ENCODE data around the gene MBTPS1. TPM values are rescaled to one million over a fixed set of nuclear protein-coding genes. Genes with fewer than 3 reads are reported as not detected.

The MBTPS1 gene
- total RNA-seq, 1 donor from 2014 or later, result 88.7 TPM

DNA sequence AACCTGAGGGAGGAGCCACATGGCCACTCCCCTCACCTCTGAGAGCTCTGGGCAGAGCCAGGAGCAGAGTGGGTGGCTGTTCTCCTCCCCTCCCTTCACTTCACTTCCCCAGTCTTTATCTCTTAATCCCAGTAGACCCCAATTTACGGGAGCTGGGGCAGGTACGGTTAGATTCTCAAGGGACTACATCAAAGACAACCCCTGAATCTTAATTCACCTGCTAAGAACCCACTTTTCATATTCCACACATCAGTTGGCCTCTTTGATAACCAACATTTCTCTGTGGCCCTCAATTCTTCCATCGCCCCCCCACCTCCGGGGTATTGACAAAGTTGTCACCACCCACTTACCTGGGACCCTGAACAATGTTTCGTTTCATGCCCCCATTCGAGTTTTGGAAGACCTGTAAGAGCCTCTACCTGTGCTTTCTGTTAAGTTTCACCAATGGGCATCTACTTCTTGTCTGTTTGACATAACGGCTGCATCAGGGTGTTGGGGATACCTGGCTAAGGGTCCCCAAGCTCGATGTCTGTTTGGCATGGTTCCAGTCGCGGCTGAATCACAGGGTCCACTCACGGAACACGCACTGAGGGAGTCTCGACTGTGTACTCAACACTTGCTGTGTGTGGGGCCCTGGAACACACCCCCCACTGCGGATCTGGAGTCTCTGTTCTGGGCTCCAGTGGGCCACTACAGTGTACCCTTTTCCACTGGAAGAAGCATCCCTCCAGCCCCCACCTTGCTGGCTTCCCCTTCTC lies 102.0 kb downstream of the MBTPS1 start:
- TF ChIP-seq, protein P1, sequence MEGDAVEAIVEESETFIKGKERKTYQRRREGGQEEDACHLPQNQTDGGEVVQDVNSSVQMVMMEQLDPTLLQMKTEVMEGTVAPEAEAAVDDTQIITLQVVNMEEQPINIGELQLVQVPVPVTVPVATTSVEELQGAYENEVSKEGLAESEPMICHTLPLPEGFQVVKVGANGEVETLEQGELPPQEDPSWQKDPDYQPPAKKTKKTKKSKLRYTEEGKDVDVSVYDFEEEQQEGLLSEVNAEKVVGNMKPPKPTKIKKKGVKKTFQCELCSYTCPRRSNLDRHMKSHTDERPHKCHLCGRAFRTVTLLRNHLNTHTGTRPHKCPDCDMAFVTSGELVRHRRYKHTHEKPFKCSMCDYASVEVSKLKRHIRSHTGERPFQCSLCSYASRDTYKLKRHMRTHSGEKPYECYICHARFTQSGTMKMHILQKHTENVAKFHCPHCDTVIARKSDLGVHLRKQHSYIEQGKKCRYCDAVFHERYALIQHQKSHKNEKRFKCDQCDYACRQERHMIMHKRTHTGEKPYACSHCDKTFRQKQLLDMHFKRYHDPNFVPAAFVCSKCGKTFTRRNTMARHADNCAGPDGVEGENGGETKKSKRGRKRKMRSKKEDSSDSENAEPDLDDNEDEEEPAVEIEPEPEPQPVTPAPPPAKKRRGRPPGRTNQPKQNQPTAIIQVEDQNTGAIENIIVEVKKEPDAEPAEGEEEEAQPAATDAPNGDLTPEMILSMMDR (IDR thresholded peaks at IDR 0.05), result no peak
- Mint-ChIP-seq H3K27ac (ENCODE audit: unreplicated experiment) (no peak overlapping the region), H3K9me3 (ENCODE audit: low read depth) (peaks cover 11% of the 10 kb centered on the region), H3K27me3 (ENCODE audit: low read depth) (peaks cover 8% of the 10 kb centered on the region), H3K36me3 (ENCODE audit: low read depth) (peaks cover 4% of the 10 kb centered on the region), H3K4me3 (ENCODE audit: unreplicated experiment) (no peak overlapping the region), H3K4me1 (ENCODE audit: low read depth) (no peaks in the 10 kb centered on the region)
- DNase-seq (ENCODE audit: low spot score), result no peak

DNA sequence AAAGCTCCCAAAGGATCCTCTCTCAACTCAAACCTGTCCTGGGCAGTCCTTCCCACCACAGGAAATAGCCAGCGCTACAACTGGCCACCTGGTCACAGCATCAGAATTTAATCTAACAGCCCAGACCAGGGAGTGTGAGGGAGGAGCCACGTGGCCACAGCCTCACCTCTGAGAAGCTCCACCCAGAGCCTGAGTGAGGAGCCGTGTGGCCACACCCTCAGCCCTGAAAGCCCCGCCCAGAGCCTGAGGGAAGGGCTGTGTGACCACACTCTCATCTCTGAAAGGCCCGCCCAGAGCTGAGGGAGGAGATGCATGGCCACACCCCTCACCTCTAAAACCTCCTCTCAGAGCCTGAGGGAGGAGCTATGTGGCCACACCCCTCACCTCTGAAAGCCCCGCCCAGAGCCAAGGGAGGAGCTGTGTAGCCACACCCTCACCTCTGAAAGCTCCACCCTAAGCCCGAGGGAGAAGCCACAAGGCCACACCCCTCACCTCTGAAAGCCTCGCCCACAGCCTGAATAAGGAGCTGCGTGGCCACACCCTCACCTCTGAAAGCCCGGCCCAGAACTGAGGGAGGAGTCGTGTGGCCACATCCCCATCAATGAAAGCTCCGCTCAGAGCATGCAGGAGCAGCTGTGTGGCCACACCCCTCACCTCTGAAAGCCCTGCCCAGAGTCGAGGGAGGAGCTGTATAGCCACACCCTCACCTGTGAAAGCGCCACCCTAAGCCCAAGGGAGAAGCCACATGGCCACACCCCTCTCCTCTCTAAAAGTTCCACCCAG lies 102.8 kb downstream of the MBTPS1 start:
- H3K27me3 Mint-ChIP-seq (ENCODE audit: low read depth), result peaks cover 6% of the 10 kb centered on the region
- peaks cover 9% of the 10 kb centered on the region for H3K9me3 Mint-ChIP-seq (ENCODE audit: low read depth)
- DNase-seq (ENCODE audit: low spot score), result no peak
- no peak overlapping the region for H3K4me3 Mint-ChIP-seq (ENCODE audit: unreplicated experiment)
- TF ChIP-seq, protein P1 (IDR thresholded peaks at IDR 0.05), result no peak
- peaks cover 2% of the 10 kb centered on the region for H3K36me3 Mint-ChIP-seq (ENCODE audit: low read depth)
- no peak overlapping the region for H3K27ac Mint-ChIP-seq (ENCODE audit: unreplicated experiment)
- no peaks in the 10 kb centered on the region for H3K4me1 Mint-ChIP-seq (ENCODE audit: low read depth)

DNA sequence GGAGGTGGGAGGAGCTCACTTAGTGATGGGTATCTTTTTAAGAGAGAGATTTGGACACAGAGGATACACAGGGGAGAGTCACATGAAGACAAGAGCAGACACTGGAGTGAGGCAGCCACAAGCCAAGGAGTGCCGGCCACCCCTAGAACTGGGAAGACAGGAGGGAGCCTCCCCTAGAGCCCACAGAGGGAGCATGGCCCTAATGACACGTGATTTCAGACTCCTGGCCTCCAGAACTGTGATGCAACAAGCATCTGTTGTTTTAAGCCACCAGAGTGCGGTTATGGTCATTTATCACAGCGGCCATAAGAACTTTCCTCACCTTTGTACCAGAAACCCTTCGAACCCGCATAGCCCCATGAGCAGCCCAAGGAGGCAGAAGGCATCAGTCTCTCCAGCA lies 107.5 kb downstream of the MBTPS1 start:
- Mint-ChIP-seq H3K27ac (ENCODE audit: unreplicated experiment) (no peak overlapping the region), H3K4me1 (ENCODE audit: low read depth) (no peaks in the 10 kb centered on the region), H3K9me3 (ENCODE audit: low read depth) (peaks cover 3% of the 10 kb centered on the region), H3K36me3 (ENCODE audit: low read depth) (no peaks in the 10 kb centered on the region), H3K4me3 (ENCODE audit: unreplicated experiment) (no peak overlapping the region), H3K27me3 (ENCODE audit: low read depth) (peaks cover 24% of the 10 kb centered on the region)
- no peak for DNase-seq (ENCODE audit: low spot score)
- TF ChIP-seq, protein P1 (IDR thresholded peaks at IDR 0.05), result no peak

DNA sequence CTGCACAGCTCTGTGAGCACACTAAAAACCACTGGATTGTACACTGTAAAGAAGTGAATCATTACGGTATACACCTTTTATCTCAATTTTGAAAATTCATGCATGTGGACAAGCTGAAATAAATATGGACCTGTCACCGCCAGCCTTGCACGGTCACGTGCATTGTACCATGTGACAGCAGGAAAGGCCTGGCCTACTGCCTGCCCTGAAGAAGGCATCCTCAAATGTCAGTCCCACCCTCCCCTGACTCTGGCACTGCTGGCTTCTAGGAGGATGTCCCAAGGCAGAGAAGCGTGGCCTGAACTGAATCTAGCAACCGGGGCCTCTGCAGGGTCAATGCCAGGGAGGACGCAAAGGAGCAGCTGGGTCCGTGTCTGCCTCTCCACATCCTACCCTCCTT lies 108.8 kb downstream of the MBTPS1 start:
- peaks cover 26% of the 10 kb centered on the region for H3K27me3 Mint-ChIP-seq (ENCODE audit: low read depth)

DNA sequence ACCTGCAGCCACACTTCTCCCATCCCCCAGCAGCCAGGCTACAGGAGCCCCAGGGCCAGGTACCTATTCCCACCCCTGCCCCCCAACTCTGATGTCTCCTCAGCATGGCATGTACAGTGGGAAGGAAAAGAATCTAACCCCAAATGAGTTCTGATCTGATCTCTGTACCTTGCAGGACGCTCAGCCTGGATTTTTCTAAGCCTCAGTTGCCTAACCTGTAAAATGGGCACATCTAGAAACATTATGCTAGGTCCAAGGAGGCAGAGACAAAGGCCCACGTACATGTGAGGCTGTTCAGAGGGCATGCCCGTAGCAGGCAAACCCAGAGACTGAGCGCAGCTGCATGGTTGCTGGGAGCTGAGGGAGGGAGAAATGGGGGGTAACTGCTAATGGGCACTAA lies 109.2 kb downstream of the MBTPS1 start:
- TF ChIP-seq, protein P1 (IDR thresholded peaks at IDR 0.05), result no peak
- no peak overlapping the region for H3K27ac Mint-ChIP-seq (ENCODE audit: unreplicated experiment)
- H3K9me3 Mint-ChIP-seq (ENCODE audit: low read depth), result peaks cover 3% of the 10 kb centered on the region
- H3K27me3 Mint-ChIP-seq (ENCODE audit: low read depth), result peaks cover 26% of the 10 kb centered on the region
- no peak overlapping the region for H3K4me3 Mint-ChIP-seq (ENCODE audit: unreplicated experiment)
- no peaks in the 10 kb centered on the region for H3K4me1 Mint-ChIP-seq (ENCODE audit: low read depth)
- DNase-seq (ENCODE audit: low spot score), result no peak
- no peaks in the 10 kb centered on the region for H3K36me3 Mint-ChIP-seq (ENCODE audit: low read depth)

More for the DNA sequence above, 108.8 kb downstream of the MBTPS1 start:
- no peaks in the 10 kb centered on the region for H3K36me3 Mint-ChIP-seq (ENCODE audit: low read depth)
- TF ChIP-seq, protein P1 (IDR thresholded peaks at IDR 0.05), result no peak
- no peak for DNase-seq (ENCODE audit: low spot score)
- no peak overlapping the region for H3K27ac Mint-ChIP-seq (ENCODE audit: unreplicated experiment)
- H3K4me1 Mint-ChIP-seq (ENCODE audit: low read depth), result no peaks in the 10 kb centered on the region
- H3K9me3 Mint-ChIP-seq (ENCODE audit: low read depth), result peaks cover 3% of the 10 kb centered on the region
- H3K4me3 Mint-ChIP-seq (ENCODE audit: unreplicated experiment), result no peak overlapping the region
